GM21619 (cell line): ENCODE measurements around the gene PITHD1.
"Not testable (repeated sequence)": the region's sequence is repeated elsewhere in the genome, so short reads cannot be mapped to it uniquely, and the experiment has no call there.

Experiments
- ATAC-seq: cut with Tn5 transposase; IDR thresholded peaks from one replicate; pipeline ENCODE4 v1.9.1; 2021; ENCODE audit not compliant: unreplicated experiment

PITHD1 gene

DNA sequence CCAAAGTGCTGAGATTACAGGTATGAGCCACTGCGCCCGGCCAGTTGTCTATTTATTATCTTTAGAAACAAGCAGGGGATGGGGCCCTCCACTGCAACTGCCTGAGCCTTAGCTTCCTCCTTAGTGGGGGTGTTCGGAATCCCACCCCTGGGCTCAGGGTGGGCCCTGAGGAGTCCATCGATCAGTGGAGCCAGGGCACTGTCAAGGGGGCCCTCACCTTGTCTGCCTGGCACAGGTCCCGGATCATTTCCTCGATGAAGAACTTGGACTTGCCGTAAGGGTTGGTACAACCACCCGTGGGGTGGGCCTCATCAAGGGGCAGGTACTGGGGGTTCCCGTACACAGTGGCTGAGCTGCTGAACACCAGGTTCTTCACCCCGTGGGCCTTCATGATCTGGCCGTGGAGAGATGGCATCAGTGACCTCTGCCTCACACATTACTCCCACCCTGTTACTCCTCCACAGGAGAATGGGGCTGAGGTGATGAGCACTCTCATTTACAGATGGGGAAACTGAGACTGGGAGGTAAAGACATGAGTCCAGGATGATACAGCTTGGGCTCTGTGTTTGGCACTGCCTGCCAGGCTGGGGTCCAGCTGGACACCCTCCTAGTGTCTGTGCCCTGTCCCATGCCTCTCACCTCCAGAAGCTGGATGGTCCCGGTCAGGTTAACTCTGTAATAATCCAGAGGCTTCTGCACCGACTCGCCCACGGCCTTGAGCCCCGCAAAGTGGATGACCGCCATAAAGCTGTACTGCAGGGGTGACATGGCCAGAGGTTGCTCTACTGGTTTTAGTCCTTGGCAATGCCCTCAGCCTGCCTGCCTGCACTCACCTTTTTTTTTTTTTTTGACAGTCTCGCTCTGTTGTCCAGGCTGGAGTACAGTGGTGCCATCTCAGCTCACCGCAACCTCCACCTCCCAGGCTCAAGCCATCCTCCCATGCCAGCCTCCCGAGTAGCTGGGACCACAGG is 19.5 kb downstream of the PITHD1 start:
- no peak for ATAC-seq

DNA sequence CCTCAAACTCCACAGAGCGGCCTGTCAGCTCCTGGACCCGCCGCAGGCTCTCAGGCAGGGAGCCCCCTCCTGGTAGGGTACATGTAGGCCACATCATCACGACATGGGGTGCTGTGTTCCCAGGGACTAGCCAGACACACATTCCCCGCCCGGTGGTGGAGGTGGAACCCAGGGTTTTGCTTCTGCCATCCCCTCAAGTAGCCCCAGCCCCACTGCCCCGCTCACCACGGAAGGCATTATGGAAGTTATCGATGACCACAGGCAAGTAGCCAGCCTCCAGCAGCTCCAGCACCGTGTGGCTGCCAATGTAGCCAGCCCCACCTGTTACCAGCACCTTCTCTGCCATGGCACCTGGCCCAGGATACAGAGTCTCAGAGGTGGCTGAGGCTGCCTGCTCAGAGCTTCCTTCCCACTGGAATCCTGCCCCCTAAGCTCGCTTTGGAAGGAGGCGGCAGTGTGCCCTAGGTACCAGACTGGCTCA is 20.5 kb downstream of the PITHD1 start:
- ATAC-seq: no peak

DNA sequence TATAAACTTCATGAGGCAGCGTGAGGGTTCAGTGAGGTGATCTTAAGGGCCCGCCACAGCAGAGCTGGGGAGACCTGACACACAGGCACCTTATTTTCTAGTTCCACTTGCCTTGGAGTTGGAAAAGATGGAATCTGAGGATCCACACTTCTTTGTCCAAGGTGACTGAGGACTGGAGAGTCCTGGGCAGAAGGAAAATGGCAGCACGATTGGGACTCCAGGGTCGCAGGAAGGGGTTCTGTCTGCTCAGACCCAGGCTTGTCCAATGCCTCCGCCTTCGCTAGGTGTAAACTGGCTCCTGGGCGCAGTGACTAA is 21.0 kb downstream of the PITHD1 start:
- no peak for ATAC-seq

DNA sequence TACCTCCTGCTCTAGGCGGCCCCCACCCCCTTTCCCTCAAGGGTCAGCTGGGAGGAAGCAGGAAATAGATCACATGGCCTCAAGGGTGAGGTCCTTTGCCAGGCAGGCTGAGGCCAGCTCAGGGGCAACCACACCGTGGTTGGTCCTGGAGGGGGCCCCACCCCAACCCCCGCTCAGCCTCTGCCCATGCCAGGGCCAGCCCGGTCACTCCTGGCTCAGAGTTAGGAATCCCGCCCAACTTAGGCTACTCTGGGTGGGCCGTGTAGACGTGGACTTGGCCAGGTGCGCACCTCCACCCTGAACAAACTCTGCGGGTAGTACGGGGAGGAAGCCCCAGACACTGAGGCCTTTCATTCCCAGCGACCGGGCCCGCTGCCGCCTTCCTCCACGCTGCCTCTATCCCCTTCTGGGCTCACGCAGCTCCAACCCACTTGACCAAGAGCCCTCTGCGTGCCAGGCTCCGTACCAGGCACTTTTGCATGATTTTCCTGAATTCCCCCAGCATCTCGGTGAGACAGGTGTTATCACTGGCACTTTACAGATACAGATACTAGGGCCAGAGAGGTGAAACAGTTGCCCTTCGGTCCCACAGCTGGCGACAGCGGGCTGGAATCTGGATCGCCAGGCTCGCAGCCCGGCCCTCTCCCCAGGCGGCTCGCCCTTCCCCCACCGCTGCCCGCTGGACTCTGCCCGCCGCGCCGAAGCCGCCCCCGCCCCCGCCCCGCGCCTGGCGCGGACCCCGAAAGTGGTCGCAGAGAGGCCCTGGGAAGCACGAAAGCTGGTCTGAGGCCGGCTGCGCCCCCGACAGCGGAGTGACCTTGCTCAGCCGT is 21.6 kb downstream of the PITHD1 start:
- ATAC-seq: peak; percentile 4

DNA sequence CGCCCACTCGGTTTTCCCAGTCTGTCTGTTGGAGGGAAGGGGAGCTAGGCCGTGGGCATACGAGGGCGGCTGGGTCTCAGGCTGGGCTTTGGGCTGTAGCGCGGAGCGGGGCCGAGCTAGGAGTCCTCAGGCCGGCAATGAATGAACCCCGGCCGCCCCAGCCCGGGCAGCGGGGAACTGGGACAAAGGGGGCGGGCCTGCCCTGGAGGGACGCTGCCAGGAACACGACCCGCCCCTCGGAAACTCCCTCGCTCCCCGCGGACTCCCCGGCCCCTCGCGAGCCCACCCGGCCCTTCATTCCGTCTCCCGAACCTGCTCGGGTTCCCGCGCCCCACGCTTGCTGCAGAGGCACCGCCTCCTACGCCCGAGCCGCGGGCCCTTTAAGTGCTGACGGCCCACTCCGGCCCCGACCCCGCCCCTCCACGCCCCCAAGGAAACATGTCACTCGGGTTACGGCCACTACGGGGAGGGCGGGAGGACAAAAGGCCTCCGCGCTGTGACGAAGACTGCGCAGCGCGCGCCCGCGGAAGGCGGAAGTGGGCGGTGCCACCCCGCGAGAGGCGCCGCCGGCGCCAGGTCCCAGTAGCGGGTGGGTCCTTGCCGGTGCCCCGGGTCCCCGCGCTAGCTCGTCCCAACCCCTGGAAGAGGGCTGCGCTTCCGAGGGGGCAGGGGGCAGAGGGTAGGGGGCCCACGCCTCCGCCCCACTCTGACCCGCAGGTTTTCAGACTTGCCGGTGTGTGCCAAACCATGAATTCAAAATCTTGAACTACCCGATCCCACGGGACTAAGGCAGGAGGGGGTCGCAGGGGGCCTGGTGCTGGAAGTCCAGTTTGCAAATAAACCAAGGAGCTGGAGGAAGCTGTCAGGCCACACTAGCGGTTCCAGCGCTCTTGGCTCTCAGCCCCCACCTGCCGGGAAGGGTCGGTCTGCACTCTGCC is 22.5 kb downstream of the PITHD1 start, which contains the start of gene GALE:
GALE (minus strand) TSS at position 355 of the 938 bp plus-strand sequence. CDS start 1,747 bp downstream, outside the sequence.
- ATAC-seq: peak; percentile 74

DNA sequence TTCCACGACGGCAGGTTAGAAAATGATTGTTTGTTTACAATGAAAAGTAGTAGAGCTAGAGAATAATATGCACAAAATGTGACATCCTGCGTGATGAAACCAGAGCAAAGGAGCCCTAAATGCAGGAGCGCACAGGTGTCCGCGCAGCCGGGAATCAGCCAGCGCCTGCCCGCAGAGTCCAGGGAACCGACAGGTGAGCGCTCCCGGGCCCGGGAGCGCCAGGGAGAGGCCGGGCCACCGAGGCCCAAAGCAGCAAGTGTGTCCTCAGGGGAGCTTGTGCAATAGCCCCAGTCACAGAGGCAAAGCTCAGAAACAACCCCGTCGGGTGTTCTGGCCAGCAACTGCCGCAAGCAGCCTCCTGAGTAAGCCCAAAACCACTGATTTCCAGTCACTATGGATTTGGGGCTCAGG is 23.1 kb downstream of the PITHD1 start:
- ATAC-seq: no peak

DNA sequence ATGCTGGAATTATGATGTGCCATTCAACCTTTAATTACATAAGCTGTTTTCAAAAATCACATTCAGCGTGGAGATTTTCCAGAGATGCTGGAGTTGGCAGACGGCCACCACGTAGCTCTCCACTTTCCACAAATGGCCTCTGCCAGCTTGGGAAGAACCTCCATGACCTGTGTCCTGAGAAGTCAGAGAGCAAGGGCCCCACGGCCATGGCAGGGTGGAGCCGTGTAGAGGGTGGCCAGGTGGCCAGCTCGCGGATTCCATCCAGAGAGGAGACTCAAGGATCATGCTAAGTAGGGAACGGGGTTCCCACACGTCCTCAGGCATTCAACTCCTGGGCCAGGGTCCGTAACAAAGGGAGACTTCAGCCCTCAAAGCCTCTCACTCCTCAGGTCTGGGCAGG is 23.7 kb downstream of the PITHD1 start:
- no peak for ATAC-seq

DNA sequence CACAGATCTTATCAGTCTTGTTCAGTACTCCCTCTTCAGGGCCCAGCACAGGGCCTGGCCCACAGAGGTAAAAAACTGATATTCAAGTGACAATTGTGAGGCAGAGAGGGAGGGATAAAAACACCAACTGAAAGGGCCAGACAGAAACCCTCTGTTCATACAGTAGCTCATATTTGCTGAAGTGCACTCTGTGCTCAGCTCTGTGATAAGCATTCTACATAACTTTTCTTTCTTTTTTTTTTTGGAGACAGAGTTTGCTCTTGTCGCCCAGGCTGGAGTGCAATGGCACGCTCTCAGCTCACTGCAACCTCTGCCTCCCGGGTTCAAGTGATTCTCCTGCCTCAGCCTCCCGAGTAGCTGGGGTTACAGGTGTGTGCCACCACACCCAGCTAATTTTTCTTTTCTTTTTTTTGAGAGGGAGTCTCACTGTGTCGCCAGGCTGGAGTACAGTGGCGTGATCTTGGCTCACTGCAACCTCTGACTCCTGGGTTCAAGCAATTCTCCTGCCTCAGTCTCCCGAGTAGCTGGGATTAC is 24.7 kb downstream of the PITHD1 start:
- not testable (repeated sequence) for ATAC-seq

DNA sequence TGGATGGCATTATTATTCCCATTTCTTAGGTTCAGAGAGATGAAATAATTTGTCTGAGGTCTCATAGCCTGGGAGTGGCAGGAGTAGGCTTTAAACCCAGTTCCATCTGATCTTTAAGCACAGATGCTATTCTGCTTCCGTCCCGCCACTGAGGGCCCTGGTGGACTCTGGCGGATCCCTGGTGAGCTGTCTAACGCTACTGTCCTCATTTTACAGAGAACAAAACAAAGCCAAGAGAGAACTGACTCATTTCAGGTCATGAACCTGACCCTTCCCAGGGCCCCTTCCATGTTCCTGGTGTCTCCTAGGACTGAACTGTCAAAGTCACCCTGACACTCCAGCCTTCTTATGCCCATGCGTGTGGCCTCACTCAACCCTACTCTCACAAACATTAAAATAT is 25.5 kb downstream of the PITHD1 start:
- no peak for ATAC-seq

DNA sequence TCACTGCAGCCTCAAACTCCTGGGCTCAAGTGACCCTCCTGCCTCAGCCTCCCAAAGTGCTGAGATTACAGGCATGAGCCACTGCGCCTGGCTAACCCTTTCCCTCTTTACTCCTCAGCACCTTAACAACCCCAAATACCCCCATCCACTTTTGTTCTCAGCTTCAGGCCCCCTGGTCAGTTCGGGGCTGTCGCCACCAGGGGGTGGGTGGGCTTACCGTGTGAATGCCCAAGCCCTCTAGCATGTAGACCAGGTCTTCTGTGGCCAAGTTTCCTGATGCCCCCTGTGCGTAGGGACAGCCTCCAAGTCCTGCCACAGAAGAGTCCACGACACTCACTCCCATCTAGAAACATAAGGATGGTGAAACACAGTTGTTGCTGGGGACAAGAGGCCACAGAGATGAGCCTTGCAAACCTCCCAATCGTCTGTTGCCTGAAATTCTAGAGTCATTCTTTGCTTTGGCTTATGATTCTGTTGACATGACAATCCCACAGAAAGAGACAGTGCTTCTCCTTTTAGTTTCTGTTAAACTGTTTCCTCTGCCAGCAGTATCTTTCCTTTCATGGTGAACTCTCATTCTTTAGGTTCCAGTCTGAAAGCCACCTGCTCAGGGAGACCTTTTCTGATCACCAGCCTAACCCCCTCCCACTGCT is 26.1 kb downstream of the PITHD1 start:
- ATAC-seq: no peak

DNA sequence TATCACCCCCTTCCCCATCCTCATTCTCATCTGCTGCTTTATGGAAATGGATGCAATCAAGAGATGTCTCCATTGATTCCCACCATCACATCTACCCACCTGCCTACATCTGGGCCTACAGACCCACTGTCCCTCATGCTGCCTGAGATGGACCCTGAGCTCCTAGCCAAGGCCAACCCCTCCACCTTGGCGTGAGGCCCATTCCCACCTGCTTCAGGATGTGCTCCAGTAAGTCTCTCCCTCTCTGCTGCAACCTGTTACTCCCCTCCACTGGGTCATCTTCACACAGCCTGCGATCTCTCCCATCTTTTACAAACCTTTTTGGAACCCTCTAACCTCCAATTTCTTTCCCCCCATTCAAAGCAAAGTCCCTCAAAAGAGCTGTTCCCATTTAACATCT is 26.8 kb downstream of the PITHD1 start:
- ATAC-seq: no peak

DNA sequence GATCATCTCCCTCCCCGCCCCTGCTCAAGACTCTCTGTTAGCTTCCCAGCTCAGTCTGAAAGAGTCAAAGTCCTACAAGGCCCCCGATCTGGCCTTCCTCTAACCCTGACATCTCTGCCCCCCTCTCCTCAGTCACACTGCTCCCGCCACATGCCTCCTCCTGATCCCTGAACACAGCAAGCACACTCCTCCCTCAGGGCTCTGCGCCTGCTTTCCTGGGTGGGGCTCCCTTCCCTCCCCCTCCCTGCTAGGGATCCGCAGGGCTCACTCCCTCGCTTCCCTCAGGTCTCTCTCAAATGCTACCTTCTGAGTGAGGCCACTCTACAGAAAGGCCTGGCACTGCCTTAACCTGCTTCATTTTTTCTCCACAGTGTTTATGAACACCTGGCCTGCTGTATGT is 28.1 kb downstream of the PITHD1 start:
- ATAC-seq: no peak

DNA sequence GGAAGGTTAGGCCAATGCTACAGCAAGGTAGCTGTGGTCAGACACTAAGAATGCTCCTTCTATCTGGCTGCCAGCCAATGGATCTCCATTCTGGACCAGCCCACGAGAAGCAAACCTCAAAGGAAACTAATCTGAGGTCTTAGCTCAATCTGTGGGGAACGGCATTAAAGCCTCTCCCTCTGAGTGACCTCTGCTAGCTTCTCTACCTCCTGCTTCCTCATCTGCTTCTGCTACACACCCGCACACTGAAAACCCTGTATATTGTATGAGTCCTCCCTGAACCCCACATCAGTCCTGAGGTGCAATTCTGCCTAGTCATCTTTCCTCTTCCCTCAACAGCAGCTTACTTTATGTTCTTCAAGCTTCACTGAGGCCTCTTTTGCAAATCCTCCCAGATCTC is 29.2 kb downstream of the PITHD1 start:
- ATAC-seq: no peak

DNA sequence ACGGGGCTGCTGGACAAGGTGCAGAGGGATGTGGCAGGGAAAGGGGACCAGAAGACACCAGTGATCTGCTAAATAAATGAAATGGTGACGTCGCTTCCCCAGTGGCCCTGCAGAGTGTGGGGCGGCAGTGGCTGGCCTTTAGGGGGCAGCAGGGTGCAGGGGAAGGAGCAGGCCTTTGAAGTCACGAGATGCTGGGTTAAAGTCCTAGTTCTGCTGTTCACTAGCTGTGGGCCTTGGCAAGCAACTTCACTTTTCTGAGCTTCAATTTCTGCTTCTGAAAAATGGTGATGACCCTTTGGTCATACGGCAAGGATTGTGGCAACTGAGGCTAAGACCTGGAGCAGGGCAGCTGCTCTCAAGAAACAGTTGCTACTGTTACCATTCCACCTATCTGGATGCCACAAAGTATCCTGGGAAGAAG is 31.5 kb downstream of the PITHD1 start:
- peak; percentile 63 for ATAC-seq

DNA sequence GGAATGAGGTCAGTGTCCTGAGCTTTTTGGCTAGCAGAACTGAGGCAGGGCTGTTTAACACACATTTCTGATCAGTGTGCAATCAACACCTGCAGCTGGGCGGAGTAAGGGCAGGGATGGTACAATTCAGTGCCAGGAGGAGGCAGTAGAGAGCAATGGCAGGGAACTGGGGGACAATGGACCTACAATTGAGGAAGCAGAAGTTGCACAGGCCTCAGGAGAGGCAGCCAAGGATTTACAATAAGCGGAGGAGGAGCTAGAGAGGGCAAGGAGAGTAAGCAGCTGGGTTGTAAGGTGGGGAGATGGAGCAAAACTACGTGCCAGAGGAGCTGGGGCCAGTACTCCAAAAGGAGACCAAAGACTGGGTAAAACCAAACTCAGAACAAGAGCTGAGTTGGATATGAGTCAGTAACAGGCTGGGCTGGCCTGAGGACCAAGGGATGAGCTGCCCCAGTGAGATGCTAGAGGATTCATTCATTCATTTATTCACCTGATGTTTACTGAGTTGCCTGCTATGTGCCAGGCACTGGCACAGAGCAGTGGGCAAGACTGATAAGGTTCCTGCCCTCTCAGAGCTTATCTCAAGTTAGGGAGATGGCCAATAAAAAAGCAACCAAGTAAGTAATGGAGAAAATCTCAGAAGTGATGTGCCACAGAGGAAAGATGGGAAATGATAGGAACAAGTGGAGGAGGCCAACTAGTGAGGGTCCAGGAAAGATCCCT is 32.8 kb downstream of the PITHD1 start:
- peak; percentile 63 for ATAC-seq

DNA sequence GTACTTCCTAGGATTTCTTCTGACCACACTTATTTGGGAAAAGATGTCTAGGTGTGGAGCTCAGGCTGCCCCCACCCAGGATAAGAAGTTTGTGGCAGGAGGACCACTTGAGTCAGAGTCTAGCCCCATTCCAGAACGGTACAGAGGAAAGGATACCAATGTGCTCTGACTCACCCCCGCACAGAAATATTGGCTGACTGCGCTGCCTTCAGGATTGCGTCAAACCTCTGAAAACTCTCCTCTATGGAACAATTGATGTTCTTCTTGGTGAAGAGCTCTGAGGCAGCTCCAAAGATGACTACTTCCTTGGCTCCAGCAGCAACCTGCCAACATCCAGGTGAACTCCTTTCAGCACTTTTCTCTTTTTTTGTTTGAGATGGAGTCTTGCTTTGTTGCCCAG is 35.8 kb downstream of the PITHD1 start:
- no peak for ATAC-seq

DNA sequence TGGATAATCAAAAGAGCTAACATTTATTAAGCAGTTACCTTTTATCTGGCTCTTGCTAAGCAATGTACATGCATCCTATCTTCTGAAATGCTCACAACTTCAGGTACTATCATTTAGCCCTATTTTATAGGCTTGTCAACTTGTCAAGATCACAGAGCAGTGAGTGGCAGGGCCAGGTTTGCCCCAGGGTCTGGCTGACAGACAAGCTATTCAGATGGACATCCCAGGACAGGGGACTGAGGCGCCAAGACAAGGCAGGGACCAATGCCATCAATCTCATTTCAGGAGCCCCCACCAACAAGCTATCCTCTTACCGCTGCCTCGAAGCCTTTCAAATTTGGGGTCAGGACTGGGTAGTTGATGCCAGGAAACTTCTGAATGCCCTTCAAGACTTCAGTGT is 38.1 kb downstream of the PITHD1 start:
- ATAC-seq: no peak

DNA sequence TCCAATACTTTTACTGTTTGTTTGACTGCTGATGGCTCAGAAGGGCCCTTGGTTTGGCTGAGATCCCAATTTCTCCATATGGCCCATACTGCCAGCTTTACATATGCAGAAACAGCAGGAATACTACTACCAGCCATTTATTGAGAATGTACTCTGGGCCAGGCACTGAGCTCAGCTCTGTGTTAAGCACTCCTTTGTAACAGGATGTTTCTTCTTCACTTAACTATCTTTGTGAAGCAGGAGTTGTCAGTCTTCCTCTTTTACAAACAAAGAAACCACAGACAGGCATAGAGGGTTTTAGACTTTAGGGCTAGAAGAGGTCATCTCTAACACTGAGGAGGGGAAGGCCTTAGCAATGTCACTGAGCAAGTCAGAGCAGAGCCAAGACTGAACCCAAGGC is 38.7 kb downstream of the PITHD1 start:
- ATAC-seq: no peak

DNA sequence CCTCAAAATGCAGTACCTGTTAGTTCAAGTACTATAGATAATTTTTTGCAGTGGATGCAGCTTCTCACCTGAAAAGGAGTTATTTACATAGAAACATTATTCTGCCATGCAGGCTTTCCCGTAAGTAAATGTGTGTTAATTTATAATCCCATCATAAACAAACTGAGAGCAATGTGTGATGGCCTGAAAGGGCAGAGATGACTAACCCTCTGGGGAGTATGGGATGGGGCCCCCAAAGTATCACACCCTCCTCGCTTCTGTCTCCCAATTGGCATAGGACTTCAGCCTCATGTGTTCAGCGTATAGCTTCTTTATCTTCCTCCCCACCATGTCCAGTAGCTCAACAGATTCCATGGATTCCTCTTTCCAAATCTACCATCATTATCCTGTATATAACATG is 39.4 kb downstream of the PITHD1 start:
- no peak for ATAC-seq
